ENCODE measurements around the gene CD8A.
A peak's percentile ranks its signal among the peaks of the same experiment; 100 is the strongest.
"Not testable (repeated sequence)": the region's sequence is repeated elsewhere in the genome, so short reads cannot be mapped to it uniquely, and the experiment has no call there.

Gene CD8A

GRCh38 chr2:86790676-86791572 lies at the start of gene CD8A:
Gene CD8A (minus strand): TSS chr2:86790913. CDS start chr2:86790825, 88 bp downstream.
- Histone ChIP-seq H3K4me3 (ENCODE audit: low read length) (peak within 1 kb of the TSS; percentile 16), H3K9me3 (ENCODE audit: control insufficient read depth, low read length) (peaks cover 14% of the 10 kb centered on the region), H3K36me3 (ENCODE audit: control insufficient read depth, insufficient read depth, low read length, severe bottlenecking) (no peaks in the 10 kb centered on the region), H3K27me3 (replicated peaks; ENCODE audit: control insufficient read depth, insufficient read depth, low read length) (peaks cover 67% of the 10 kb centered on the region), H3K9ac (ENCODE audit: low read length) (no peak within 1 kb of the TSS), H3K4me1 (ENCODE audit: control insufficient read depth, insufficient read depth, low read length) (peaks cover 6% of the 10 kb centered on the region)
- DNase-seq (ENCODE audit: low read depth) = peak; percentile 32

GRCh38 chr2:86839871-86840548 lies 49.3 kb upstream of the CD8A start:
- not testable (repeated sequence) for H3K9me3 ChIP-seq (ENCODE audit: control insufficient read depth, low read length); H3K27me3 ChIP-seq (replicated peaks; ENCODE audit: control insufficient read depth, insufficient read depth, low read length); H3K9ac ChIP-seq (ENCODE audit: low read length); DNase-seq (ENCODE audit: low read depth); H3K4me1 ChIP-seq (ENCODE audit: control insufficient read depth, insufficient read depth, low read length); H3K4me3 ChIP-seq (ENCODE audit: low read length); H3K36me3 ChIP-seq (ENCODE audit: control insufficient read depth, insufficient read depth, low read length, severe bottlenecking)

DNA sequence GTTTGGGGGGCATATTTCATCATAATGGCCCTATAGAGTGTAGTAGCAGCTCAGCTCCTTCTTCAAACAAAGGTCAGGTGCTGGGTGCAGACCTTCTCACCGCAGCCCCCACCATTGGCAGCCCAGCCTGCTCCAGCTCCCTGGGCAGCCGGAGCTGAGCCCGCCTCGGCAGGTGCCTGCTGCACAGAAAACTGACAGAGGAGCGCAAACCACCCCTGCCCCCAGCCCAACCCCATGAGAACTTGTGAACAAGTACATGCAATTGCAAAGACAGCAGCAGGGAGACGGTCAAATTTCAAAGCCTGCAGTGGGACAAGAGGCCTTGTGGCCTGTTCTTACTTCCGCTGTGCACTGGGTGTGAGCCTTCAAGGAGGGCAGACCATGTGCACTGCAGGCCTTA lies 48.7 kb upstream of the CD8A start:
- not testable (repeated sequence) for H3K36me3 ChIP-seq (ENCODE audit: control insufficient read depth, insufficient read depth, low read length, severe bottlenecking); H3K9me3 ChIP-seq (ENCODE audit: control insufficient read depth, low read length); H3K4me1 ChIP-seq (ENCODE audit: control insufficient read depth, insufficient read depth, low read length); DNase-seq (ENCODE audit: low read depth); H3K4me3 ChIP-seq (ENCODE audit: low read length); H3K27me3 ChIP-seq (replicated peaks; ENCODE audit: control insufficient read depth, insufficient read depth, low read length); H3K9ac ChIP-seq (ENCODE audit: low read length)

DNA sequence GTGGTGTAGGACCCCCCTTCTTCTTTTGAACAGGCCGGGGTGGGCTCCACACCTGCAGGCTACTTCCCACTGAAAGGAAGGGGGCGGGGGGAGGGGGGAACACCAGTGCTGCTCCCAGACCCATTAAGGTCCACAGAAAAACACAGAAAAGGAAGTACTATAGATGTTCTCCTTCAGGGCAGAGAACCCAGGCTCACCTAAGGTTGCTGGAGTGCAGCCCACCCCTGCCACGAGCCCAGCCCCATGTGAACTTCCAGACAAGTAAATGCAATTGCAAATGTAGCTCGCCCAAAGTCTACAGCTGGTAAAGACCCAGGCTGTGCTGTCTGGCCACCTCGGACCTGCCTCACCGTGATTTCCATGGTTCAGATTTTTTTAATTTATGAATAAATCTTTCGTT lies 47.0 kb upstream of the CD8A start:
- H3K9me3 ChIP-seq (ENCODE audit: control insufficient read depth, low read length); H3K4me3 ChIP-seq (ENCODE audit: low read length); H3K9ac ChIP-seq (ENCODE audit: low read length); H3K4me1 ChIP-seq (ENCODE audit: control insufficient read depth, insufficient read depth, low read length); H3K27me3 ChIP-seq (replicated peaks; ENCODE audit: control insufficient read depth, insufficient read depth, low read length); H3K36me3 ChIP-seq (ENCODE audit: control insufficient read depth, insufficient read depth, low read length, severe bottlenecking); DNase-seq (ENCODE audit: low read depth): not testable (repeated sequence)

DNA sequence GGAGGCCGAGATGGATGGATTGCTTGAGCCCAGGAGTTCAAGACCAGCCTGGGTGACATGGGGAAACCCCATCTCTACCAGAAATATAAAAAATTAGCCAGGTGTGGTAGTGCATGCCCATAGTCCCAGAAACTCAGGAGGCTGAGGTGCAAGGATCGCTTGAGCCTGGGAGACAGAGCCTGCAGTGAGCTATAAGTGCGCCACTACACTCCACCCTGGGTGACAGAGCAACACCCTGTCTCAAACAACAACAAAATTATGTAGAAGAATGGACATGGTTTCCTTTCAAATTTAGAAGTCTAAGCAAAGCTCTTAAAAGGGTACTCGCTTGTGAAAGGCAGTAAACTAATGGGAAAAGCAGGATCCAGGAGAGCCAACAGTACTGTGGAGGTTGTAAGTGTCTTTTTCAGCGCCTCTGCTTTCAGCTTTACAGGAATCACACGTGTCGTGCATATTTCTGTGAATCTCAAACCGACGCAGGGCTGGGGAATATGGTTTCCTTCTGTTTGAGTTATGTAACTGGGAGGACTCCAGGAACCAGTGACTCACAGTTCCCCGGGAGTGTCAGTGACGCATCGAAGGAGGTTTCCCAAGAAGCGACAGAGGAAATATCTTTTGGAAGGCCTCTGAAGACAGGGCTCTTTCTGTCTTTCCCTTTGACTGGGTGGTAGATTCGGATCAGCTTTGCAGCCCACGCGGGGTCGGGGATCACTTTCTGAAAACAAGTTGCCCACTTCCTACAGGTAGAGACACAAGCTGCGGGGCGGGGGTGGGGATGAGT lies 46.4 kb upstream of the CD8A start:
- not testable (repeated sequence) for H3K27me3 ChIP-seq (replicated peaks; ENCODE audit: control insufficient read depth, insufficient read depth, low read length); H3K4me1 ChIP-seq (ENCODE audit: control insufficient read depth, insufficient read depth, low read length); H3K9ac ChIP-seq (ENCODE audit: low read length); H3K36me3 ChIP-seq (ENCODE audit: control insufficient read depth, insufficient read depth, low read length, severe bottlenecking); H3K9me3 ChIP-seq (ENCODE audit: control insufficient read depth, low read length)
- peak; percentile 84 for DNase-seq (ENCODE audit: low read depth)
- peak overlapping the region; percentile 70 for H3K4me3 ChIP-seq (ENCODE audit: low read length)

GRCh38 chr2:86835548-86835889 lies 44.8 kb upstream of the CD8A start:
- not testable (repeated sequence) for H3K27me3 ChIP-seq (replicated peaks; ENCODE audit: control insufficient read depth, insufficient read depth, low read length); H3K4me3 ChIP-seq (ENCODE audit: low read length); H3K9me3 ChIP-seq (ENCODE audit: control insufficient read depth, low read length); H3K36me3 ChIP-seq (ENCODE audit: control insufficient read depth, insufficient read depth, low read length, severe bottlenecking); H3K4me1 ChIP-seq (ENCODE audit: control insufficient read depth, insufficient read depth, low read length); H3K9ac ChIP-seq (ENCODE audit: low read length); DNase-seq (ENCODE audit: low read depth)

DNA sequence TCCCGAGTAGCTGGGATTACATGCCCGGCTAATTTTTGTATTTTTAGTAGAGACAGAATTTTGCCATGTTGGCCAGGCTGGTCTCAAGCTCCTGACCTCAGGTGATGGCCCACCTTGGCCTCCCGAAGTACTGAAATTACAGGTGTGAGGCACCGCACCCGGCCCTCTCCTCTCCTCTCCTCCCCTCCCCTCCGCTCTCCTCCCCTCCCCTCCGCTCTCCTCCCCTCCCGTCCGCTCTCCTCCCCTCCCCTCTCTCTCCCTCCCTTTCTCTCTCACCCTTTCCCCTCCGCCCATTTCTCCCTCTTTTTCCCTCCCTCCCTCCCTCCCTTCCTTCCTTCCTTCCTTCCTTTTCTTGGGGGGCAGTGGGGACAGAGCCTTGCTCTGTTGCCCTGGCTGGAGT lies 42.6 kb upstream of the CD8A start:
- no peak overlapping the region for H3K9ac ChIP-seq (ENCODE audit: low read length)
- H3K4me3 ChIP-seq (ENCODE audit: low read length) = no peak overlapping the region
- no peaks in the 10 kb centered on the region for H3K27me3 ChIP-seq (replicated peaks; ENCODE audit: control insufficient read depth, insufficient read depth, low read length)
- no peaks in the 10 kb centered on the region for H3K36me3 ChIP-seq (ENCODE audit: control insufficient read depth, insufficient read depth, low read length, severe bottlenecking)
- H3K4me1 ChIP-seq (ENCODE audit: control insufficient read depth, insufficient read depth, low read length) = no peaks in the 10 kb centered on the region
- no peak for DNase-seq (ENCODE audit: low read depth)
- H3K9me3 ChIP-seq (ENCODE audit: control insufficient read depth, low read length) = no peaks in the 10 kb centered on the region

GRCh38 chr2:86832334-86833096 lies 41.8 kb upstream of the CD8A start:
- no peak for DNase-seq (ENCODE audit: low read depth)
- Histone ChIP-seq H3K36me3 (ENCODE audit: control insufficient read depth, insufficient read depth, low read length, severe bottlenecking) (no peaks in the 10 kb centered on the region), H3K9me3 (ENCODE audit: control insufficient read depth, low read length) (no peaks in the 10 kb centered on the region), H3K4me1 (ENCODE audit: control insufficient read depth, insufficient read depth, low read length) (no peaks in the 10 kb centered on the region), H3K4me3 (ENCODE audit: low read length) (no peak overlapping the region), H3K9ac (ENCODE audit: low read length) (no peak overlapping the region), H3K27me3 (replicated peaks; ENCODE audit: control insufficient read depth, insufficient read depth, low read length) (no peaks in the 10 kb centered on the region)

DNA sequence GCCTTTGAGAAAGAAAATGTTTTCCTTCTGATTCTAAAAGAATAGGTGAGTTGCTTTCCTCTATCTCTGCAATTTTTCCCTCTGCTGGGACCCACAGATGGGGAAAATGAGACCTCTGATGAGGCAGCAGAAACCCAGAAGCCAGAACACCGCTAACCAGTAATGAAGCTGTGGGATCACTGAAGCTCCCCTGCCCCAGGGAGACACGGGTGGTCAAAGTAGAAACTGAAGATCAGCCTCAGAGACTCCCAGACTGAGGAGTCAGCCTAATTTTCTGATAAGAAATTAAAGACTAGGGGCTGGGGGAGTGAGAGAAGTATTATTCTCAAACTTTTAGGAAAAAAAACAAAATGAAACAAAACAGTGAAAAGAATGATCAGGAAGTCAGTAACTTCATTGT lies 40.8 kb upstream of the CD8A start:
- H3K9ac ChIP-seq (ENCODE audit: low read length) = no peak overlapping the region

GRCh38 chr2:86826951-86827350 lies 36.2 kb upstream of the CD8A start:
- Histone ChIP-seq H3K36me3 (ENCODE audit: control insufficient read depth, insufficient read depth, low read length, severe bottlenecking) (no peaks in the 10 kb centered on the region), H3K9me3 (ENCODE audit: control insufficient read depth, low read length) (peaks cover 18% of the 10 kb centered on the region), H3K27me3 (replicated peaks; ENCODE audit: control insufficient read depth, insufficient read depth, low read length) (peaks cover 19% of the 10 kb centered on the region), H3K9ac (ENCODE audit: low read length) (no peak overlapping the region), H3K4me3 (ENCODE audit: low read length) (no peak overlapping the region), H3K4me1 (ENCODE audit: control insufficient read depth, insufficient read depth, low read length) (no peaks in the 10 kb centered on the region)
- no peak for DNase-seq (ENCODE audit: low read depth)

More for the DNA sequence above, 40.8 kb upstream of the CD8A start:
- no peak for DNase-seq (ENCODE audit: low read depth)
- H3K36me3 ChIP-seq (ENCODE audit: control insufficient read depth, insufficient read depth, low read length, severe bottlenecking) = no peaks in the 10 kb centered on the region
- H3K27me3 ChIP-seq (replicated peaks; ENCODE audit: control insufficient read depth, insufficient read depth, low read length) = no peaks in the 10 kb centered on the region
- no peak overlapping the region for H3K4me3 ChIP-seq (ENCODE audit: low read length)
- H3K4me1 ChIP-seq (ENCODE audit: control insufficient read depth, insufficient read depth, low read length) = no peaks in the 10 kb centered on the region
- H3K9me3 ChIP-seq (ENCODE audit: control insufficient read depth, low read length) = no peaks in the 10 kb centered on the region
